ENCODE measurements around the gene CGAS. TPM values are rescaled to one million over a fixed set of nuclear protein-coding genes. Genes with fewer than 3 reads are reported as not detected.

CGAS gene
- total and polyA plus RNA-seq, 2 of the 4 experiments (the other 2 are of a cell fraction) = 1.5 to 1.6 TPM

GRCh38 chr6:73382462-73383113 is 69.5 kb downstream of the CGAS start:
- peak; percentile 17; the same call in 1 of the 2 replicates for ATAC-seq (ENCODE audit: low read depth)
- H3K14ac ChIP-seq (replicated peaks; ENCODE audit: low read depth, low read length) = no peak overlapping the region
- H2BK15ac ChIP-seq (ENCODE audit: low read depth, low read length) = no peak overlapping the region
- no peak overlapping the region for H2BK5ac ChIP-seq (ENCODE audit: low read depth, low read length, poor library complexity, severe bottlenecking)
- no peak overlapping the region for H3K23ac ChIP-seq (ENCODE audit: low read depth, low read length)
- H3K56ac ChIP-seq (ENCODE audit: extremely low read depth, insufficient read depth, low read length) = no peak overlapping the region
- no peak overlapping the region for H3K27ac ChIP-seq (ENCODE audit: insufficient read depth, low read length)
- H4K5ac ChIP-seq (ENCODE audit: low read depth, low read length) = no peak overlapping the region
- in situ Hi-C loops (cut with MboI; ENCODE audit: low sequenced_read_pairs) = no loop called here
- H3K9me3 ChIP-seq (ENCODE audit: control insufficient read depth, insufficient read depth, low read length) = no peaks in the 10 kb centered on the region
- no peaks in the 10 kb centered on the region for H4K20me1 ChIP-seq (ENCODE audit: insufficient read depth, low read length)
- H3K4ac ChIP-seq (ENCODE audit: low read depth, low read length) = no peak overlapping the region
- no peak overlapping the region for H3K18ac ChIP-seq (ENCODE audit: low read depth, low read length)
- no peaks in the 10 kb centered on the region for H3K9me1 ChIP-seq (ENCODE audit: insufficient read depth, low read length)
- ChIA-PET CTCF (no interaction called here), POLR2A (ENCODE audit: unreplicated experiment) (no interaction called here)
- H3K4me3 ChIP-seq (ENCODE audit: insufficient read depth, low read depth, low read length) = no peak overlapping the region
- no peaks in the 10 kb centered on the region for H3K27me3 ChIP-seq (ENCODE audit: control insufficient read depth, insufficient read depth, low read length)
- H2AK9ac ChIP-seq (replicated peaks; ENCODE audit: low read depth, low read length, poor library complexity) = no peak overlapping the region
- dilution Hi-C loops (cut with HindIII; ENCODE audit: low sequenced_read_pairs, unreplicated experiment) = no loop called here
- no peak overlapping the region for H2AFZ ChIP-seq (replicated peaks; ENCODE audit: low read length, poor library complexity)
- no peaks in the 10 kb centered on the region for H3K36me3 ChIP-seq (ENCODE audit: control insufficient read depth, insufficient read depth, low read length)
- H4K8ac ChIP-seq (ENCODE audit: low read depth in 2 of 2, low read length in 2 of 2) = no peak overlapping the region
- no peak overlapping the region for H3K9ac ChIP-seq (ENCODE audit: low read depth, low read length)
- BruUV-seq (replicated peaks) = no TSS peak
- no peak overlapping the region for H2BK120ac ChIP-seq (ENCODE audit: low read depth, low read length)
- H3K4me1 ChIP-seq (ENCODE audit: control insufficient read depth, insufficient read depth, low read length) = no peaks in the 10 kb centered on the region
- DNase-seq = peak; percentile 10
- no peak overlapping the region for H2BK20ac ChIP-seq (ENCODE audit: low read depth, low read length)
- H2AK5ac ChIP-seq (ENCODE audit: low read depth, low read length) = no peak overlapping the region
- WGBS, 2 experiments (ENCODE audit: extremely low coverage in 2 of 2, insufficient read length in 1 of 2) = no CpG with 5 or more reads among the region's 6 CpGs
- H3K4me2 ChIP-seq (ENCODE audit: low read depth, low read length) = no peak overlapping the region
- H4K91ac ChIP-seq (ENCODE audit: insufficient read depth, low read depth, low read length) = no peak overlapping the region
- intact Hi-C loops (cut with micrococcal nuclease) = no loop called here
- no peaks in the 10 kb centered on the region for H3K79me1 ChIP-seq (ENCODE audit: low read depth in 1 of 2, low read length in 2 of 2)
- no peak for TF ChIP-seq RCOR1 (IDR thresholded peaks at IDR 0.05; ENCODE audit: insufficient replicate concordance, low read length)
- TF ChIP-seq ELK1 (IDR thresholded peaks at IDR 0.05; ENCODE audit: borderline replicate concordance, low read depth, low read length) = no peak
- no peak for TF ChIP-seq MAZ (IDR thresholded peaks at IDR 0.05; ENCODE audit: borderline replicate concordance, low read depth, low read length)
- no peak for TF ChIP-seq MXI1 (IDR thresholded peaks at IDR 0.05; ENCODE audit: borderline replicate concordance, low read depth, low read length)
- TF ChIP-seq RFX5 (IDR thresholded peaks at IDR 0.05; ENCODE audit: low read depth, low read length) = no peak
- no peak for TF ChIP-seq RAD21 (IDR thresholded peaks at IDR 0.05; ENCODE audit: low read length)
- TF ChIP-seq BHLHE40 (IDR thresholded peaks at IDR 0.05; ENCODE audit: low read depth, low read length) = no peak
- TF ChIP-seq CEBPB (IDR thresholded peaks at IDR 0.05; ENCODE audit: low read depth, low read length) = no peak
- TF ChIP-seq CTCF (conservative IDR thresholded peaks at IDR 0.05; ENCODE audit: low read depth, low read length) = no peak
- TF ChIP-seq FOS (IDR thresholded peaks at IDR 0.05; ENCODE audit: low read depth, low read length) = no peak
- TF ChIP-seq MAFK (IDR thresholded peaks at IDR 0.05; ENCODE audit: low read depth, low read length) = no peak
- TF ChIP-seq SMC3 (IDR thresholded peaks at IDR 0.05; ENCODE audit: low read depth, low read length) = no peak
- TF ChIP-seq POLR2A (IDR thresholded peaks at IDR 0.05; ENCODE audit: low read depth, low read length) = no peak
- no peak for TF ChIP-seq CHD1 (IDR thresholded peaks at IDR 0.05; ENCODE audit: low read depth, low read length)
- TF ChIP-seq NFE2L2 (IDR thresholded peaks at IDR 0.05; ENCODE audit: low read depth, low read length) = no peak
- no peak for TF ChIP-seq USF2 (IDR thresholded peaks at IDR 0.05; ENCODE audit: low read depth, low read length)

All from IMR-90 (cell line).